GM10248 (cell line): ENCODE results near the gene ATG12.

Experiments
- CTCF ChIA-PET: fragments of 300-600 bp; sonication (Branson Sonifier 250); formaldehyde crosslinking; extraction: SDS; loops from one replicate; lab custom pipeline; 2021; ENCODE audit warnings: antibody characterized with exemption; lab: Yijun Ruan, JAX
- POLR2A ChIA-PET: fragments of 350-650 bp; sonication (Branson Sonifier 250); formaldehyde crosslinking; extraction: SDS; loops from one replicate; lab custom pipeline; 2020; ENCODE audit warnings: antibody characterized with exemption; lab: Yijun Ruan, JAX
- DNase-seq: peaks from one replicate; pipeline ENCODE4 v3.0.0; 2012; ENCODE audit errors: extremely low spot score
- TF ChIP-seq, protein P1 (sequence below): IDR thresholded peaks from 2 replicates; pipeline ENCODE4 v1.5.1; 2012; ENCODE audit warnings: mild to moderate bottlenecking, low read depth; ENCODE audit errors: extremely low read depth, missing control alignments, control extremely low read depth

ATG12 gene

GRCh38 chr5:115787426-115787825 is 53.9 kb downstream of the ATG12 start:
- no peak for DNase-seq
- TF ChIP-seq, protein P1, sequence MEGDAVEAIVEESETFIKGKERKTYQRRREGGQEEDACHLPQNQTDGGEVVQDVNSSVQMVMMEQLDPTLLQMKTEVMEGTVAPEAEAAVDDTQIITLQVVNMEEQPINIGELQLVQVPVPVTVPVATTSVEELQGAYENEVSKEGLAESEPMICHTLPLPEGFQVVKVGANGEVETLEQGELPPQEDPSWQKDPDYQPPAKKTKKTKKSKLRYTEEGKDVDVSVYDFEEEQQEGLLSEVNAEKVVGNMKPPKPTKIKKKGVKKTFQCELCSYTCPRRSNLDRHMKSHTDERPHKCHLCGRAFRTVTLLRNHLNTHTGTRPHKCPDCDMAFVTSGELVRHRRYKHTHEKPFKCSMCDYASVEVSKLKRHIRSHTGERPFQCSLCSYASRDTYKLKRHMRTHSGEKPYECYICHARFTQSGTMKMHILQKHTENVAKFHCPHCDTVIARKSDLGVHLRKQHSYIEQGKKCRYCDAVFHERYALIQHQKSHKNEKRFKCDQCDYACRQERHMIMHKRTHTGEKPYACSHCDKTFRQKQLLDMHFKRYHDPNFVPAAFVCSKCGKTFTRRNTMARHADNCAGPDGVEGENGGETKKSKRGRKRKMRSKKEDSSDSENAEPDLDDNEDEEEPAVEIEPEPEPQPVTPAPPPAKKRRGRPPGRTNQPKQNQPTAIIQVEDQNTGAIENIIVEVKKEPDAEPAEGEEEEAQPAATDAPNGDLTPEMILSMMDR: no peak
- CTCF ChIA-PET: interaction anchor here (1.0 to 1.6 kb wide), 3 partner anchors 10 to 71 kb away, joined by 3 to 5 read pairs (median 3); no protein-coding TSS in a partner anchor
- POLR2A ChIA-PET: no interaction called here

DNA sequence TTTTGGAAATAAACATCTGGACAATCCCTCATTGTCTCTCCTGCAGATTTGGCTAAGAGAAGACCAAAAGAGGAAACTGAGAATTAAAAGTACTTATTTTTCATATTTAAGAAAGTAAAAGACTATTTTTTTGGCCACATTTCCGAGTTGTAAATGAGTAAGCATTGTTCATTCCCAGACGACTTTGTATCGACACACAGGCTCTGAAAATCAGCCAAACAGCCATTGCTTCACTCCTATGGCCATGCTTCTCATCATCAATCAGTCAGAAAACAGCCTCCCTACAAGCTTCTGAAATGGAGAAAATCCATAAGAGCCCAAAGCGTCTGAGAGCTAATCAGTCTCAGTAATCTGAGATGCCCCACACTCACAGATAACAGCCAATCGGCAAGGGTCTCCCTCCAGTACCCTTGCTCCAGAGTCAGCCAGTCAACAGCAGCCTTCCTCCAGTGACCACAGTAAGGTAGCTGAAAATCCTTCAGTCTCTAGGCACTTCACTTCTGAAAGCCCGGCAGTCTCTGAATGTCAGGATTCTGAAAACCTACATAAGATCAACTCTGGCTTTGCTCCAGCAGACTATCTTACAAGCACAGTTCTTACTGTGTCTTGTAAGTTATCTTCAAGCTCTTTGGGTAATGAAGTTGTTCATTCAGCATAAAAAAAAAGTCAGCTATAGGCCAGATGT is 55.8 kb downstream of the ATG12 start:
- ChIA-PET CTCF (interaction anchor here (1.1 to 1.7 kb wide), 5 partner anchors 8 to 20 kb away, joined by 3 to 5 read pairs (median 5); no protein-coding TSS in a partner anchor), POLR2A (no interaction called here)
- no peak for DNase-seq
- TF ChIP-seq, protein P1: no peak

GRCh38 chr5:115778417-115778816 is 62.9 kb downstream of the ATG12 start:
- no peak for DNase-seq
- TF ChIP-seq, protein P1: no peak
- ChIA-PET CTCF (interaction anchor here (1.3 to 3.2 kb wide), 3 partner anchors 8 to 23 kb away, joined by 4 to 15 read pairs (median 4); no protein-coding TSS in a partner anchor), POLR2A (no interaction called here)
